Ovary (tissue), 3 donors: Measurements from ENCODE around the gene RIOK2.

Experiments used
- CTCF ChIP-seq, 3 donors: fragments of 450-650 bp in 2 of 3; fragments of 200-600 bp in 1 of 3; IDR thresholded peaks; one replicate each; pipeline versions ENCODE4 v1.5.1 to v1.8.0; 2016 to 2022; ENCODE audit warnings: antibody characterized with exemption in 3 of 3, mild to moderate bottlenecking in 1 of 3
- EP300 ChIP-seq: sonication (generic); formaldehyde crosslinking; IDR thresholded peaks from one replicate; pipeline ENCODE4 v1.6.1; 2017; ENCODE audit warnings: antibody characterized with exemption
- POLR2A ChIP-seq: fragments of 450-650 bp; IDR thresholded peaks from one replicate; pipeline ENCODE4 v1.6.1; 2017; ENCODE audit warnings: antibody characterized with exemption, mild to moderate bottlenecking, moderate library complexity
- donor health status: DM: no; HTN: no; CAD: no.

- no peak for TF ChIP-seq EP300
- no peak for TF ChIP-seq POLR2A
- TF ChIP-seq CTCF (IDR thresholded peaks at IDR 0.05), result no peak
Observed at GRCh38 chr5:97141539-97141938, 41.5 kb downstream of the RIOK2 start.
